CD4-positive, alpha-beta T cell (primary cell): Measurements from ENCODE around the gene OOSP2. TPM values are rescaled to one million over a fixed set of nuclear protein-coding genes. Genes with fewer than 3 reads are reported as not detected.
A peak's percentile ranks its signal among the peaks of the same experiment; 100 is the strongest.

Experiments used
- ATAC-seq: fragments of 200-7000 bp; cut with Tn5 transposase; one replicate; pipeline ENCODE4 v1.10.0; 2022; ENCODE audit warnings: mild to moderate bottlenecking; ENCODE audit not compliant: poor library complexity
- CTCF ChIA-PET: fragments of 350-600 bp; sonication (Branson Sonifier 250); formaldehyde crosslinking; loops from one replicate; lab custom pipeline; 2021; ENCODE audit warnings: antibody characterized with exemption, inconsistent platforms; lab: Charles Lee
- POLR2A ChIA-PET: fragments of 350-600 bp; sonication (Branson Sonifier 250); formaldehyde crosslinking; loops from one replicate; lab custom pipeline; 2021; ENCODE audit warnings: antibody characterized with exemption, inconsistent platforms; lab: Charles Lee
- DNase-seq, 14 experiments: peaks; one replicate each; pipeline ENCODE4 v3.0.0-alpha.2; 2013 to 2020; ENCODE audit warnings: mixed read lengths in 2 of 14
- H3K27ac ChIP-seq, 2 donors: one replicate each; pipeline versions ENCODE4 v1.5.1 to v1.7.0; 2013; ENCODE audit warnings: low read length in 2 of 2, low read depth in 1 of 2, mild to moderate bottlenecking in 1 of 2
- H3K27me3 ChIP-seq, 2 experiments: 1 replicate in 1 of 2; 2 replicates in 1 of 2; pipeline versions ENCODE4 v1.6.1 to v1.7.0; 2013; ENCODE audit warnings: low read length in 2 of 2, control low read depth in 1 of 2, mild to moderate bottlenecking in 1 of 2, moderate library complexity in 1 of 2; ENCODE audit not compliant: insufficient read depth in 2 of 2, control insufficient read depth in 1 of 2
- H3K36me3 ChIP-seq: one replicate; pipeline ENCODE4 v1.6.1; 2013; ENCODE audit warnings: low read length, control low read depth; ENCODE audit not compliant: insufficient read depth
- H3K4me1 ChIP-seq: one replicate; pipeline ENCODE4 v1.6.1; 2013; ENCODE audit warnings: low read length, control low read depth; ENCODE audit not compliant: insufficient read depth
- H3K4me3 ChIP-seq: one replicate; pipeline ENCODE4 v1.5.1; 2013; ENCODE audit warnings: mild to moderate bottlenecking, low read length, moderate library complexity
- H3K9me3 ChIP-seq, 2 experiments: 1 replicate in 1 of 2; 2 replicates in 1 of 2; pipeline versions ENCODE4 v1.6.1 to v1.7.0; 2013; ENCODE audit warnings: low read length in 2 of 2, mild to moderate bottlenecking in 2 of 2, control low read depth in 1 of 2, moderate library complexity in 1 of 2; ENCODE audit not compliant: control insufficient read depth in 1 of 2, insufficient read depth in 1 of 2
- H3K27ac Mint-ChIP-seq: one replicate; pipeline ENCODE4 v1.8.0; 2020; ENCODE audit warnings: mixed read lengths
- H3K27me3 Mint-ChIP-seq: one replicate; pipeline ENCODE4 v1.8.0; 2021; ENCODE audit warnings: mixed read lengths
- H3K36me3 Mint-ChIP-seq: one replicate; pipeline ENCODE4 v1.8.0; 2021; ENCODE audit warnings: low read depth, mixed read lengths
- H3K4me1 Mint-ChIP-seq: one replicate; pipeline ENCODE4 v1.8.0; 2021; ENCODE audit warnings: low read depth, mixed read lengths
- H3K4me3 Mint-ChIP-seq: one replicate; pipeline ENCODE4 v1.8.0; 2020; ENCODE audit warnings: mild to moderate bottlenecking, mixed read lengths
- H3K9me3 Mint-ChIP-seq: one replicate; pipeline ENCODE4 v1.8.0; 2020; ENCODE audit warnings: mixed read lengths
- intact Hi-C, 2 experiments: fragments of 100-400 bp; cut with DNase I in 1 of 2; cut with micrococcal nuclease in 1 of 2; formaldehyde crosslinking; loops; one replicate each; pipeline versions ENCODE4 v1.15.1 to v1.9.0; 2023 to 2025; cut with DNase I, micrococcal nuclease
- total RNA-seq, 174 experiments: library from RNA in 2 of 174; stranded (reverse) in 2 of 174; gene quantifications; one replicate each; pipeline ENCODE4 v1.2.3 and lab custom pipeline; 2021 to 2026
- TF ChIP-seq, protein P1 (sequence below): fragments of 200-600 bp; IDR thresholded peaks from one replicate; pipeline ENCODE4 v1.8.0; 2022; ENCODE audit warnings: antibody characterized with exemption, mild to moderate bottlenecking

Gene OOSP2
- total RNA-seq, 2 experiments from 2014 or later, result not detected

- no peak overlapping the region for H3K4me3 Mint-ChIP-seq
- no peak overlapping the region for H3K27ac ChIP-seq
- ChIA-PET POLR2A (no interaction called here), CTCF (no interaction called here)
- no peak overlapping the region for H3K27ac Mint-ChIP-seq
- TF ChIP-seq, protein P1, sequence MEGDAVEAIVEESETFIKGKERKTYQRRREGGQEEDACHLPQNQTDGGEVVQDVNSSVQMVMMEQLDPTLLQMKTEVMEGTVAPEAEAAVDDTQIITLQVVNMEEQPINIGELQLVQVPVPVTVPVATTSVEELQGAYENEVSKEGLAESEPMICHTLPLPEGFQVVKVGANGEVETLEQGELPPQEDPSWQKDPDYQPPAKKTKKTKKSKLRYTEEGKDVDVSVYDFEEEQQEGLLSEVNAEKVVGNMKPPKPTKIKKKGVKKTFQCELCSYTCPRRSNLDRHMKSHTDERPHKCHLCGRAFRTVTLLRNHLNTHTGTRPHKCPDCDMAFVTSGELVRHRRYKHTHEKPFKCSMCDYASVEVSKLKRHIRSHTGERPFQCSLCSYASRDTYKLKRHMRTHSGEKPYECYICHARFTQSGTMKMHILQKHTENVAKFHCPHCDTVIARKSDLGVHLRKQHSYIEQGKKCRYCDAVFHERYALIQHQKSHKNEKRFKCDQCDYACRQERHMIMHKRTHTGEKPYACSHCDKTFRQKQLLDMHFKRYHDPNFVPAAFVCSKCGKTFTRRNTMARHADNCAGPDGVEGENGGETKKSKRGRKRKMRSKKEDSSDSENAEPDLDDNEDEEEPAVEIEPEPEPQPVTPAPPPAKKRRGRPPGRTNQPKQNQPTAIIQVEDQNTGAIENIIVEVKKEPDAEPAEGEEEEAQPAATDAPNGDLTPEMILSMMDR, result no peak
- H3K9me3 ChIP-seq, result peaks cover 0 to 13% of the 10 kb centered on the region in 2 experiments
- intact Hi-C loops, result no loop called here
- H3K27me3 Mint-ChIP-seq, result no peaks in the 10 kb centered on the region
- H3K4me3 ChIP-seq, result no peak overlapping the region
- H3K4me1 ChIP-seq, result no peaks in the 10 kb centered on the region
- H3K27me3 ChIP-seq, result no peaks in the 10 kb centered on the region
- ATAC-seq, result no peak
- peaks cover 2% of the 10 kb centered on the region for H3K9me3 Mint-ChIP-seq
- DNase-seq, result no peak
- H3K4me1 Mint-ChIP-seq, result no peaks in the 10 kb centered on the region
- H3K36me3 Mint-ChIP-seq, result no peaks in the 10 kb centered on the region
- no peaks in the 10 kb centered on the region for H3K36me3 ChIP-seq
Measured at GRCh38 chr11:60077981-60078380, 37.8 kb downstream of the OOSP2 start.

- Histone ChIP-seq H3K36me3 (no peaks in the 10 kb centered on the region), H3K27me3 (no peaks in the 10 kb centered on the region), H3K4me3 (no peak overlapping the region), H3K9me3 (peaks cover 0 to 6% of the 10 kb centered on the region in 2 experiments), H3K27ac (no peak overlapping the region), H3K4me1 (no peaks in the 10 kb centered on the region)
- CTCF ChIA-PET, result no interaction called here
- H3K36me3 Mint-ChIP-seq, result no peaks in the 10 kb centered on the region
- TF ChIP-seq, protein P1, result no peak
- H3K27ac Mint-ChIP-seq, result no peak overlapping the region
- intact Hi-C loops, result no loop called here
- no peak overlapping the region for H3K4me3 Mint-ChIP-seq
- H3K9me3 Mint-ChIP-seq, result peaks cover 2% of the 10 kb centered on the region
- ATAC-seq (no peak), DNase-seq (no peak)
- no peaks in the 10 kb centered on the region for H3K4me1 Mint-ChIP-seq
- no peaks in the 10 kb centered on the region for H3K27me3 Mint-ChIP-seq
- POLR2A ChIA-PET, result no interaction called here
Measured at GRCh38 chr11:60078745-60079144, 38.5 kb downstream of the OOSP2 start.

DNA sequence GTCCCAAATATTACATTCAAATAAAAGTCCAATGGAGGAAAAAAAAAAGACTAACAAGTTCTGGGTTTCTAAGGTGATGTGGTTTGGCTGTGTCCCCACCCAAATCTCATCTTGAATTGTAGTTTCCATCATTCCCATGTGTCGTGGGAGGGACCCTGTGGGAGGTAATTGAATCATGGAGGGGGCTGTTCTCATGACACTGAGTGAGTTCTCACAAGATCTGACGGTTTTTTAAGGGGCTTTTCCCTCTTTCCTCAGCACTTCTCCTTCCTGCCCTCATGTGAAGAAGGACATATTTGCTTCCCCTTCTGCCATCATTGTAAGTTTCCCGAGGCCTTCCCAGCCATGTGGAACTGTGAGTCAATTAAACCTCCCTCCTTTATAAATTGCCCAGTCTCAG, 40.3 kb downstream of the OOSP2 start:
- H3K9me3 Mint-ChIP-seq, result peaks cover 2% of the 10 kb centered on the region

More for the DNA sequence above, 40.3 kb downstream of the OOSP2 start:
- H3K9me3 ChIP-seq, result peaks cover 0 to 5% of the 10 kb centered on the region in 2 experiments
- TF ChIP-seq, protein P1, result no peak
- H3K4me3 Mint-ChIP-seq, result no peak overlapping the region
- intact Hi-C loops, result no loop called here
- H3K27ac Mint-ChIP-seq, result no peak overlapping the region
- H3K4me1 Mint-ChIP-seq, result no peaks in the 10 kb centered on the region
- H3K36me3 ChIP-seq, result no peaks in the 10 kb centered on the region
- H3K4me1 ChIP-seq, result no peaks in the 10 kb centered on the region
- H3K27me3 Mint-ChIP-seq, result peaks cover 7% of the 10 kb centered on the region
- DNase-seq (peak in 1 of 14 experiments; percentile 3), ATAC-seq (no peak)
- H3K36me3 Mint-ChIP-seq, result no peaks in the 10 kb centered on the region
- peaks cover 0 to 4% of the 10 kb centered on the region in 2 experiments for H3K27me3 ChIP-seq
- no peak overlapping the region for H3K4me3 ChIP-seq
- no peak overlapping the region for H3K27ac ChIP-seq
- POLR2A ChIA-PET, result no interaction called here
- CTCF ChIA-PET, result no interaction called here
